Panc1 (cell line): Measurements from ENCODE around the gene LVRN. TPM values are rescaled to one million over a fixed set of nuclear protein-coding genes. Genes with fewer than 3 reads are reported as not detected.

Source experiments
- ATAC-seq: fragments of 200-7000 bp; cut with Tn5 transposase; 2 replicates; pipeline ENCODE4 v1.9.1; 2020; ENCODE audit warnings: mild to moderate bottlenecking, moderate library complexity
- BruUV-seq: library from RNA; stranded (reverse); fragments of 400-500 nt; replicated peaks from 2 replicates; lab custom pipeline; 2021; lab: Mats Ljungman, UMichigan
- CTCF ChIA-PET: fragments of 300-600 bp; sonication (Branson Sonifier 250); formaldehyde crosslinking; loops from one replicate; lab custom pipeline; 2022; ENCODE audit warnings: antibody characterized with exemption; lab: Charles Lee
- POLR2A ChIA-PET: fragments of 300-600 bp; sonication (Branson Sonifier 250); formaldehyde crosslinking; loops from one replicate; lab custom pipeline; 2022; ENCODE audit warnings: antibody characterized with exemption; lab: Charles Lee
- DNase-seq: peaks from one replicate; pipeline ENCODE4 v3.0.0-alpha.2; 2010; ENCODE audit warnings: low read depth, low spot score
- H3K27ac ChIP-seq: 2 replicates; pipeline ENCODE4 v1.5.1; 2011; ENCODE audit warnings: mild to moderate bottlenecking, low read length, inconsistent platforms
- H3K27me3 ChIP-seq: fragments of 200-500 bp; sonication (Bioruptor generic); 2 replicates; pipeline ENCODE4 v1.6.0; 2014; ENCODE audit warnings: low read length, inconsistent platforms; ENCODE audit not compliant: control insufficient read depth, insufficient read depth
- H3K36me3 ChIP-seq: fragments of 200-500 bp; sonication (Bioruptor generic); 2 replicates; pipeline ENCODE4 v1.5.1; 2014; ENCODE audit warnings: inconsistent platforms, mild to moderate bottlenecking, low read length, moderate library complexity; ENCODE audit not compliant: control insufficient read depth, insufficient read depth
- H3K4me1 ChIP-seq: 2 replicates; pipeline ENCODE4 v1.5.1; 2011; ENCODE audit warnings: inconsistent platforms, mild to moderate bottlenecking, low read length, moderate library complexity; ENCODE audit not compliant: control insufficient read depth, insufficient read depth
- H3K4me3 ChIP-seq, 2 experiments: 2 replicates each; pipeline ENCODE4 v1.5.1; 2011 to 2012; ENCODE audit warnings: low read depth in 2 of 2, low read length in 2 of 2, mild to moderate bottlenecking in 2 of 2, inconsistent platforms in 1 of 2, moderate library complexity in 1 of 2
- H3K9me3 ChIP-seq: fragments of 200-500 bp; sonication (Bioruptor generic); 2 replicates; pipeline ENCODE4 v1.5.1; 2014; ENCODE audit warnings: low read depth, mild to moderate bottlenecking, inconsistent platforms, low read length, moderate library complexity; ENCODE audit not compliant: control insufficient read depth, insufficient read depth
- CTCF ChIP-seq: fragments of 450-650 bp; IDR thresholded peaks from 2 replicates; pipeline ENCODE4 v1.5.1; 2017; ENCODE audit warnings: mild to moderate bottlenecking
- POLR2AphosphoS5 ChIP-seq: IDR thresholded peaks from 2 replicates; pipeline ENCODE4 v1.6.1; 2012; ENCODE audit warnings: mild to moderate bottlenecking, low read depth, low read length, moderate library complexity
- REST ChIP-seq, 2 experiments: IDR thresholded peaks; 2 replicates each; pipeline ENCODE4 v1.6.1; 2011 to 2012; ENCODE audit warnings: low read depth in 2 of 2, control low read depth in 1 of 2, low read length in 1 of 2, mild to moderate bottlenecking in 1 of 2, moderate library complexity in 1 of 2; ENCODE audit not compliant: insufficient read depth in 1 of 2
- SIN3A ChIP-seq: IDR thresholded peaks from 2 replicates; pipeline ENCODE4 v1.6.1; 2012; ENCODE audit warnings: low read depth, mild to moderate bottlenecking, low read length, moderate library complexity, borderline replicate concordance; ENCODE audit not compliant: insufficient read depth
- TCF7L2 ChIP-seq: IDR thresholded peaks from 2 replicates; pipeline ENCODE4 v1.6.1; 2011; ENCODE audit warnings: mild to moderate bottlenecking, low read depth, low read length, inconsistent platforms
- in situ Hi-C: cut with HindIII; loops from 2 replicates; pipeline ENCODE4 v1.10.0; 2016; ENCODE audit warnings: low sequenced_read_pairs, low pct_unique_long_range_greater_than_20kb
- intact Hi-C: fragments of 100-400 bp; cut with micrococcal nuclease; formaldehyde crosslinking; loops from one replicate; pipeline ENCODE4 v1.10.0; 2022; ENCODE audit not compliant: unreplicated experiment
- total RNA-seq: library from RNA; stranded (reverse); gene quantifications from one replicate; pipeline ENCODE4 v1.2.1, GENCODE V29; 2021; ENCODE audit not compliant: unreplicated experiment

Gene LVRN
- total RNA-seq, 1 experiment from 2014 or later: 0.08 TPM

- no peak overlapping the region for H3K4me3 ChIP-seq
- intact Hi-C loops: loop anchor here (5.0 kb wide), 1 partner anchor 193 kb away; the partner anchor contains the start of genes AP3S1 and ATG12
- H3K27me3 ChIP-seq: peaks cover 5% of the 10 kb centered on the region; the same call in 1 of the 2 replicates
- in situ Hi-C loops: no loop called here
- ATAC-seq (no peak), DNase-seq (no peak)
- H3K27ac ChIP-seq: no peak overlapping the region
- TF ChIP-seq CTCF (no peak), SIN3A (no peak), TCF7L2 (no peak), POLR2AphosphoS5 (no peak), REST (IDR thresholded peaks at IDR 0.05; ENCODE audit: insufficient read depth in 1 of 2, low read depth in 2 of 2, low read length in 1 of 2) (no peak)
- no peaks in the 10 kb centered on the region for H3K36me3 ChIP-seq
- POLR2A ChIA-PET: no interaction called here
- peaks cover 7% of the 10 kb centered on the region; the same call in 1 of the 2 replicates for H3K4me1 ChIP-seq
- CTCF ChIA-PET: no interaction called here
- BruUV-seq: no TSS peak
- H3K9me3 ChIP-seq: no peaks in the 10 kb centered on the region
Measured at GRCh38 chr5:116035123-116035522, 72.8 kb downstream of the LVRN start.

GRCh38 chr5:116037236-116037822 is 75.1 kb downstream of the LVRN start:
- DNase-seq (no peak), ATAC-seq (no peak)
- TF ChIP-seq CTCF (peak; percentile 38), TCF7L2 (no peak)
- in situ Hi-C loops (no loop called here), intact Hi-C loops (loop anchor here (2.0 to 5.0 kb wide), 2 partner anchors 195 to 403 kb away; partner anchors contain the start of genes AP3S1 and ATG12)
- BruUV-seq: no TSS peak
- ChIA-PET CTCF (no interaction called here), POLR2A (no interaction called here)
- Histone ChIP-seq H3K9me3 (no peaks in the 10 kb centered on the region), H3K4me3 (no peak overlapping the region), H3K27me3 (peaks cover 5% of the 10 kb centered on the region; the same call in 1 of the 2 replicates), H3K27ac (no peak overlapping the region), H3K4me1 (no peaks in the 10 kb centered on the region), H3K36me3 (no peaks in the 10 kb centered on the region)
